Measurements from ENCODE around the gene AMZ2.
"Not testable (repeated sequence)": the region's sequence is repeated elsewhere in the genome, so short reads cannot be mapped to it uniquely, and the experiment has no call there.

AMZ2 gene

DNA sequence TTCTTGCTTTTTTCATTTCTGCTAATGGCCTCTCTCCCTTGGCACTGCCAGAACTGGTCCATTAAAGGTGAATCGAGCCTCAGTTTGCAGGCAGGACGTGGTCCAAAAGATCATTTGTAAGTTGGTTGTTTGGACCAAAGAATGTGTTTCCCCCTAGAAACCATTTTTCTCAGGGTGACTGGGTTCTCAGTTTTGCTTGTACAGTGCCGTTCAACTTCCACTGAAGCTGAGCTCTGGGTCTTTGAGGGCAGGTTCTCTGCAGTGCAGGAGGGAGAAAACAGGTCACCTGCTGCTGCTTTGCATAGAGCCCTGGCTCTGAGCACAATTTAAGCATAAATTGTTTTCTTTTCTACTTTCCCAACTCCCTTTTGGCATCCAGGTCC, 9.0 kb upstream of the AMZ2 start:
- no peaks in the 10 kb centered on the region for H3K36me3 ChIP-seq (ENCODE audit: insufficient read depth, low read depth, low read length)
- no peaks in the 10 kb centered on the region for H3K4me1 ChIP-seq (ENCODE audit: insufficient read depth, low read length)
- H3K27me3 ChIP-seq (ENCODE audit: insufficient read depth, low read length): no peaks in the 10 kb centered on the region
- no peak overlapping the region for H3K9ac ChIP-seq (ENCODE audit: low read depth, low read length)
- H3K27ac ChIP-seq (ENCODE audit: low read length): no peak overlapping the region
- H3K4me3 ChIP-seq (ENCODE audit: low read length): no peak overlapping the region
- no peaks in the 10 kb centered on the region for H3K9me3 ChIP-seq (ENCODE audit: insufficient read depth, low read depth, low read length)

DNA sequence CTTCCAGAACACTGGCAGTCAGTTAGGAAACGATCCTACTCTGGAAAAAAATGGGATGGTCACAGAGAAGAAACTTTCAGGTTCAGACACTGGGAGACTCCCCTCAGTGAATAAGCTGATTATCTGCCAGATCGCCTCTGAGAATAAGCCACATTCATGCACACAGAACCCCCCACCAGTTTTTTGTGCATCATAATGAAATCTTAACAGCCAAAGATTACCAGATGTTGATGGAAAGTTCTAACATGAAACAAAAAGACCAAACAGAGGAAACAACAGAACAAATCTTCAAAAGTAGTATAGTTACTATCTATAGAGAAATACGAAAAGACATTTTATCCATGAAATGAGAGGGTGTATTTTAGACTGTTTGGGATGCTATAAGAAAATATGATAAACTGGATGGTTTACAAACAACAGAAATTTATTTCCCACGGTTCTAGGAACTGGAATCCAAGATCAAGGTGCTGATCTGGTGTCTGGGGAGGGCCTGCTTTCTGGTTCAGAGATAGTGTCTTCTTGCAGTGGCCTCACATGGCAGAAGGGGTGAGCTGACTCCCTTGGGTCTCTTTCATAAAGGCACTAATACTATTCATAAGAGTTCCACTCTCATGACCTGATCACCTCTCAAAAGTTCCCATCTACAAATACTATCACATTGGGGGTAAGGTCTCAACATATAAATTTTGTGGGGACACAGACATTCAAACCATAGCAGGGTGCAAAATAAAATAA, 8.0 kb upstream of the AMZ2 start:
- H3K36me3 ChIP-seq (ENCODE audit: insufficient read depth, low read depth, low read length): no peaks in the 10 kb centered on the region
- H3K9ac ChIP-seq (ENCODE audit: low read depth, low read length): no peak overlapping the region; the same call in 1 of the 2 replicates
- no peak overlapping the region for H3K4me3 ChIP-seq (ENCODE audit: low read length)
- no peaks in the 10 kb centered on the region for H3K4me1 ChIP-seq (ENCODE audit: insufficient read depth, low read length)
- no peaks in the 10 kb centered on the region for H3K9me3 ChIP-seq (ENCODE audit: insufficient read depth, low read depth, low read length)
- no peak overlapping the region for H3K27ac ChIP-seq (ENCODE audit: low read length)
- H3K27me3 ChIP-seq (ENCODE audit: insufficient read depth, low read length): no peaks in the 10 kb centered on the region

DNA sequence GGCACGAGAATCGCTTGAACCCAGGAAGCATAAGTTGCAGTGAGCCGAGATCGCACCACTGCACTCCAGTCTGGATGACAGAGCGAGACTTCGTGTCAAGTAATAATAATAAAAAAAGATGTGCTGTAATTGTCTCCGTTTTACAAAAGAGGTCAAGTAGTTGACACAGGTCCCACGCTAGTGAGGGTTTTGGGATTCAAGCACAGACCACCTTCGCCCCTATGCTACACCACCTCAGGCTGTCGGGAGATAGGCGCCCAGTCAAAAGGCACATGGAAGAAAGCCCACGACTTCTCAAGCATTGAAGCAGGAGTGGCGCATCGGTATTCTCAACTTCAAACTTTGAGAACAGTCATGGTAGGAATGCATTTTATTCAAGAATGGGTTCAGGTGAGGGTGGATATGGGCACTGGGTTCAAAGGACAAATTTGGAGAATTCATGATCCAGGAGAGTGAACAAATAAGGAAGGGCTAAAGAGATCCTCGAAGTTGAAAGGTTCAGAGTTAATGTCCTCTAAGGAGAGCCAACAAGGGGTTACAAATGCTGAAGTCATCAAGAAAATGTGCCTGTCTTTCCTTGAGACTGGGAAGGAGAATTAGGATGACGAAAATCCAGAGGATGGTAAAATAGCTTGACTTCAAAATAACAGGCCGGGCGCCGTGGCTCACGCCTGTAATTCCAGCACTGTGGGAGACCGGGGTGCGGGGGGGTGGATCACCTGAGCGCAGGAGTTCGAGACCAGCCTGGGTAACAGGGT, 1.4 kb upstream of the AMZ2 start:
- H3K9ac ChIP-seq (ENCODE audit: low read depth, low read length): no peak overlapping the region
- no peaks in the 10 kb centered on the region for H3K9me3 ChIP-seq (ENCODE audit: insufficient read depth, low read depth, low read length)
- H3K27me3 ChIP-seq (ENCODE audit: insufficient read depth, low read length): no peaks in the 10 kb centered on the region
- H3K4me3 ChIP-seq (ENCODE audit: low read length): peak overlapping the region; percentile 95; the same call in 1 of the 2 replicates
- H3K4me1 ChIP-seq (ENCODE audit: insufficient read depth, low read length): no peaks in the 10 kb centered on the region
- H3K36me3 ChIP-seq (ENCODE audit: insufficient read depth, low read depth, low read length): peaks cover 4% of the 10 kb centered on the region; the same call in 1 of the 2 replicates
- no peak overlapping the region for H3K27ac ChIP-seq (ENCODE audit: low read length)

DNA sequence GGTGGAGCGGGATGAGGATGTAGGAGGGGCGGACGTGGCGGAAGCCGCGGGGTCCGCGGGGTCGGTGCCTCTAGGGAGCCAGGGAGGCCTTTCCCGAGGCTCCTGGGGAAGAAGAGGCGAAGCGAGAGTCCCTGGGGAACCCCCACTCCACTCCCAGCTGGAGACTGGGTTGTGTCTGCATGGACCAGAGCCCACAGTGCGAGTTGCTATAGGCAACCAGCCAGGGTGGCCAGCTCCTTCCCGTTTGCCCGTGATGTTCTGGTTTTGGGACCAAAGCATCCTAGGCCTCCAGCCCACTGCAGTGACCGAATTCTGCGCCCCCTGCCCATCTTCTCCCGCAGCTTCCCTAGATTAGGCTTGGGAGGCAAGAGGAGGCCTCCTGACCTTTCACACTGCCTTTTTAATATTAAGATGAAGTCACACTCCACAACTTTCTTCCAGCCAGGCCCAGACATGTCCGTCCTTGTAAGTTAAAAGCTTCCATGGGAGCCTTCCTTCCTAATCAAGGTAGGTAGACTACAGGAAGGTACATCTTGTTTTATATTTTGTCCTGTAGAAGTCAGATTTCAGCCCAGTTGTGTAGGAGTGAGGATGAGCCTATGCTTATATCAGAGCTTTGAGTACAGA, 469 bp downstream of the AMZ2 start:
- H3K9me3 ChIP-seq (ENCODE audit: insufficient read depth, low read depth, low read length): no peaks in the 10 kb centered on the region
- H3K4me1 ChIP-seq (ENCODE audit: insufficient read depth, low read length): no peaks in the 10 kb centered on the region
- peak overlapping the region; percentile 95 for H3K4me3 ChIP-seq (ENCODE audit: low read length)
- H3K9ac ChIP-seq (ENCODE audit: low read depth, low read length): peak overlapping the region; percentile 82
- H3K27me3 ChIP-seq (ENCODE audit: insufficient read depth, low read length): no peaks in the 10 kb centered on the region
- peaks cover 12% of the 10 kb centered on the region for H3K36me3 ChIP-seq (ENCODE audit: insufficient read depth, low read depth, low read length)
- no peak overlapping the region for H3K27ac ChIP-seq (ENCODE audit: low read length)

DNA sequence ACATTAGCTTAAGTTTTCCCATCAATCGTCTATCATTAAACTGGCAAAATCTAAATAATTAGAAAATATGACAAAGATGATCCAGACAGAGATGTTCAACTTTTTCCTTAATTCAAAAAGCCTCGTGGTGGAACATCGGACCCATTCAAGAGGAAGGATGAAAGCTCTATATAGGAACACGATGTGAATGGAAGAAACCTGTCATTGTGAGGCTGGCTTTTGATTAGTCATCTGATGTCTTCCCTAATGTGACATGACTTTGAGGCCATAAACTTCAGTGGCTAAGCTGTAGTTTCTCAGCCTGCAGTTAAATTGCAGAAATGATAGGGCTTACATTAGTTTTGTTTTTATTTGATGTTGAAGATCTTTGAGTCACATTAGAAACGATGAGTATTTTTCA, 1.0 kb downstream of the AMZ2 start:
- no peaks in the 10 kb centered on the region for H3K27me3 ChIP-seq (ENCODE audit: insufficient read depth, low read length)
- no peak overlapping the region for H3K27ac ChIP-seq (ENCODE audit: low read length)
- H3K4me1 ChIP-seq (ENCODE audit: insufficient read depth, low read length): no peaks in the 10 kb centered on the region
- H3K4me3 ChIP-seq (ENCODE audit: low read length): peak overlapping the region; percentile 95
- no peaks in the 10 kb centered on the region for H3K9me3 ChIP-seq (ENCODE audit: insufficient read depth, low read depth, low read length)
- peak overlapping the region; percentile 82; the same call in 1 of the 2 replicates for H3K9ac ChIP-seq (ENCODE audit: low read depth, low read length)
- H3K36me3 ChIP-seq (ENCODE audit: insufficient read depth, low read depth, low read length): peaks cover 12% of the 10 kb centered on the region

DNA sequence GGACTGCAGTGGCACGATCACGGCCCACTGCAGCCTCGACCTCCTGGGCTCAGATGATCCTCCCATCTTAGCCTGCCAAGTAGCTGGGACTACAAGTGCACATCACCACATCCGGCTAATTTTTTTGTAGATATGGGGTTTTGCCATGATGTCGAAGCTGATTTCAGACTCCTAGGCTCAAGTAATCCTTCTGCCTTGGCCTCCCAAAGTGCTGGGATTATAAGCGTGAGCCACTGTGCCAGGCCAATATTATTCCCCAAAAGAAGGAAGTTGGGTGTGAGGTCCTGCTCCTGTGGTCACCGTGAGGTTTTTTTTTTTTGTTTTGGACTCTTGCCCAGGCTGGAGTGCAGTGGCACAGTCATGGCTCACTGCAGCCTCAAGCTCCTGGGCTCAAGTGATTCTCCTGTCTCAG, 1.5 kb downstream of the AMZ2 start:
- no peak overlapping the region for H3K4me3 ChIP-seq (ENCODE audit: low read length)
- no peak overlapping the region for H3K27ac ChIP-seq (ENCODE audit: low read length)
- no peak overlapping the region for H3K9ac ChIP-seq (ENCODE audit: low read depth, low read length)
- H3K27me3 ChIP-seq (ENCODE audit: insufficient read depth, low read length): no peaks in the 10 kb centered on the region
- H3K4me1 ChIP-seq (ENCODE audit: insufficient read depth, low read length): no peaks in the 10 kb centered on the region
- H3K9me3 ChIP-seq (ENCODE audit: insufficient read depth, low read depth, low read length): no peaks in the 10 kb centered on the region
- peaks cover 17% of the 10 kb centered on the region for H3K36me3 ChIP-seq (ENCODE audit: insufficient read depth, low read depth, low read length)

DNA sequence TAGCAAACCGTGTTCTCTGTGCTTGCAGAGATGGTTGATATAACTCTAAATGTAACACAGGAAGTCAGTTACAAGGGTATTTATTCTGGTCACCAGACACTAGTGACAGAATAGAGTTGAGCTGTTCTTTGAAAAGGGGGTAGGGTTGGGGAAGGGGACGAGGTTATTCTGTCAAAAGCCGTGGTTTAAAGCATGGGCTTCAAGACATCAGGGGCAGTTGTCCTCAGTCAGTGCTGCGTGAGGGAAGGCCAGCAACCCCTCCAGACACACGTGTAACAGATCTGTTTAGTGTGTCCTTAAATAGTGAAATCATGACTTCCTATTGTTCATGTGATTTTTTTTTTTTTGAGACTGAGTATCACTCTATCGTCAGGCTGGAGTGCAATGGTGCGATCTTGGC, 5.6 kb downstream of the AMZ2 start:
- H3K27me3 ChIP-seq (ENCODE audit: insufficient read depth, low read length); H3K9me3 ChIP-seq (ENCODE audit: insufficient read depth, low read depth, low read length); H3K9ac ChIP-seq (ENCODE audit: low read depth, low read length); H3K4me3 ChIP-seq (ENCODE audit: low read length); H3K27ac ChIP-seq (ENCODE audit: low read length); H3K4me1 ChIP-seq (ENCODE audit: insufficient read depth, low read length): not testable (repeated sequence)
- H3K36me3 ChIP-seq (ENCODE audit: insufficient read depth, low read depth, low read length): peaks cover 48% of the 10 kb centered on the region

DNA sequence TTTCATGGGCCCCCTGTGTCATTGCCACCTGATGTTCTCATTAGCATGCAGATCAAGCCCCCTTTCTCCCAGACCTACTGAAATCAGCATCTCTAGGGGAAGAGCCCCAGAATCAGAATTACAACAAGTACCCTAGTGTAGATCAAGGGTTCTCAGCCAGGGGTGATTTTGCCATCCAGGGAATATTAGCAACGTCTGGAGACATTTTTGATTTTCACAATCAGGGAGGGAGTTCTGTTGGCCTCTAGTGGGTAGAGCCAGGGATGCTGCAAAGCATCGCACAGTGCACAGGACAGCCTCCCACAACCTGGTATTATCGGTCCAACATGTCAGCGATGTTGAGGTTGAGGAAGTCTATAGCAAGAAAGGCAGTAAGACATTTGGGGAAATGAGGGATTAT, 7.3 kb downstream of the AMZ2 start:
- Histone ChIP-seq H3K4me3 (ENCODE audit: low read length) (no peak overlapping the region), H3K4me1 (ENCODE audit: insufficient read depth, low read length) (0 out of 2 replicates have a peak, but pooled peaks cover 3% of the 10 kb centered on the region), H3K27ac (ENCODE audit: low read length) (no peak overlapping the region), H3K9me3 (ENCODE audit: insufficient read depth, low read depth, low read length) (no peaks in the 10 kb centered on the region), H3K27me3 (ENCODE audit: insufficient read depth, low read length) (no peaks in the 10 kb centered on the region), H3K9ac (ENCODE audit: low read depth, low read length) (peak overlapping the region; percentile 26; the same call in 1 of the 2 replicates), H3K36me3 (ENCODE audit: insufficient read depth, low read depth, low read length) (peaks cover 48% of the 10 kb centered on the region)

DNA sequence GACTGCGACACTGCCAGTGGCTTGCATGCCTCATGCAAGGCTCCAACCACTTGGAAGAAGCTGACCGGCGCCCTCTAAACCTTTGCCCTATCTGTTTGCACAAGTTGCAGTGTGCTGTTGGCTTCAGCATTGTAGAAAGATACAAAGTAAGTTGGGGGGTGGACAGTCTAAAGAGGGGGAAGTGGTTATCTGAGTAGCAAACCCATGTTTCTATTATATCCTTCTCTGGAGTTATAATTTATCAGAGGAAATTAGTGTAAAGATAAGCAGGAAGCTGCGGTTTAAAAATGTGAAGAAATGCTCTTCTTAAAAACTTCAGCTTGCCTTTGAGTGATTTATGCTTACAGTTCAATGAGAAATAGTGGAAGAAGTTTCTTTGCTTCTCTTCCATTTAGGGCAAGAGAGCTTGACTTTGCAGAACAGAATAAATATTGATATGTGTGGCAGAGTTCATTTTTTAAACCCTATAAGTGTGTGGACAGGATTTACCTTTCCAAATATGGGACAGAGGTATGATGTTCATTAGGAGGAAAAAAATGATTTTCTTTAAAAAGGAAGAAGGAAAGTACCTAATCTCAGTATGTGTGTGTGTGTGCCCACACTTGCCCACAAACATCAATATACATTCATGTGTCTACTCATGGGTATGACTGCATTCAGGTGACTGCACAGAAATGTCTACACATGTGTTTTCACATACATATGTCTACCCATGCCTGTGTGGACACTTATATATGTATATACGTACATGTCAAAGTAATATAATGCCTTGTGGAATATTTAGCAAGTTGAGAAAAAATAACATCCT, 8.1 kb downstream of the AMZ2 start:
- Histone ChIP-seq H3K4me3 (ENCODE audit: low read length) (no peak overlapping the region), H3K9me3 (ENCODE audit: insufficient read depth, low read depth, low read length) (no peaks in the 10 kb centered on the region), H3K36me3 (ENCODE audit: insufficient read depth, low read depth, low read length) (peaks cover 48% of the 10 kb centered on the region), H3K27me3 (ENCODE audit: insufficient read depth, low read length) (no peaks in the 10 kb centered on the region), H3K4me1 (ENCODE audit: insufficient read depth, low read length) (0 out of 2 replicates have a peak, but pooled peaks cover 3% of the 10 kb centered on the region), H3K9ac (ENCODE audit: low read depth, low read length) (no peak overlapping the region), H3K27ac (ENCODE audit: low read length) (no peak overlapping the region)

DNA sequence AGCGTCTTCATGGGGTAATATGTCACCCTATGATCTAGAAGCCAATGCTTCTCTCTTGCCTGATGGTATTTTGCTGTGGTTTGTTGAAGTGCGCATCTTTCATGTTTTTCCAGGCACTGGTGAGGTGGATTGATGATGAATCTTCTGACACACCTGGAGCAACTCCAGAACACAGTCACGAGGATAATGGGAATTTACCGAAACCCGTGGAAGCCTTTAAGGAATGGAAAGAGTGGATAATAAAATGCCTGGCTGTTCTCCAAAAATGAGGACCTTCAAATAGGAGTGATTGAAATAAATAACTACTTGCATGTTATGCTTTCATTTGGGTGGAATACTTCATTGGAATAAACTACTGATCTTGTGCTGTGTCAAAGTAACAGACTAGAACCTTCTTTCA, 8.9 kb downstream of the AMZ2 start:
- not testable (repeated sequence) for H3K27me3 ChIP-seq (ENCODE audit: insufficient read depth, low read length); H3K9ac ChIP-seq (ENCODE audit: low read depth, low read length); H3K4me1 ChIP-seq (ENCODE audit: insufficient read depth, low read length); H3K9me3 ChIP-seq (ENCODE audit: insufficient read depth, low read depth, low read length); H3K27ac ChIP-seq (ENCODE audit: low read length); H3K4me3 ChIP-seq (ENCODE audit: low read length)
- peaks cover 42% of the 10 kb centered on the region for H3K36me3 ChIP-seq (ENCODE audit: insufficient read depth, low read depth, low read length)

DNA sequence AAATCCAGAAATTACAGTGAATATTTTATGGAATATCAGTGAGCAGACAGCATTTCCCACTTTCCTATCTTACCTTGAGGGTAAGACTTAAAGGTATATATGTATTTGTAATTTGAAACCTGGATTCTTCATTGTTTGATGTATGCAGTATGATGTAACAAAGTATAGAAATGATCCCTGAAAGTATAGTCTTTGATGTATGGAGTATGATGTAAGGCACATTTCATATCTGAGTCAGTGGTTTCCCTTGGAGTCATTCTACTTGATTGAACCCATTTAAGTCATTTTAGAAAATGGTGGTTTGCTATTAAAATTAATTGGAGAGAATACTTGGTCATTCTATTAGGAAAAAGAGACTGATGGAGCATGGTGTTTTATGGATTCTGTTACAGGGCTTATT, 10.1 kb downstream of the AMZ2 start:
- Histone ChIP-seq H3K9me3 (ENCODE audit: insufficient read depth, low read depth, low read length) (no peaks in the 10 kb centered on the region), H3K9ac (ENCODE audit: low read depth, low read length) (no peak overlapping the region), H3K27ac (ENCODE audit: low read length) (no peak overlapping the region), H3K36me3 (ENCODE audit: insufficient read depth, low read depth, low read length) (peaks cover 36% of the 10 kb centered on the region), H3K27me3 (ENCODE audit: insufficient read depth, low read length) (no peaks in the 10 kb centered on the region), H3K4me3 (ENCODE audit: low read length) (no peak overlapping the region), H3K4me1 (ENCODE audit: insufficient read depth, low read length) (0 out of 2 replicates have a peak, but pooled peaks cover 3% of the 10 kb centered on the region)
